ENCODE data around the gene BAZ1A.
"Not testable (repeated sequence)": the region's sequence is repeated elsewhere in the genome, so short reads cannot be mapped to it uniquely, and the experiment has no call there.

Gene BAZ1A

DNA sequence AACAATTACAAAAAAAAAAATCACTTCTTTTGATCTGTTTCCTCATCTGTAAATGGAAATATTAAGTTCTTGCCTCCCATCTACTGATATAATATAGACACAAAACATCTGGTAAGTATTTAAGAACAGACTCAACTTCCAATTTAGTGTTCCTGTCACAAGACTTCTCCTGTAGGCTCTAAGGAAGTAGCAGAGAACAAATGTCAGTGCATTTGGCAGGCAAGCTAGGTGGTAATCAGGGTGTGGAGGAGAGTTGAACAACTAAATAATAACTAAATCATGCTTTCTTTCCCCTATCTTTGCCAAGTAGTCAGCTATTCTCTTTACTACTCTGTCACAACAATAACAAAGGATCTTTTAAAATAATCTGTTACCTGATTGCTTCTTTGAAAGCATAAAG is 22.1 kb downstream of the BAZ1A start:
- no peak for ATAC-seq
- DNase-seq = no peak

DNA sequence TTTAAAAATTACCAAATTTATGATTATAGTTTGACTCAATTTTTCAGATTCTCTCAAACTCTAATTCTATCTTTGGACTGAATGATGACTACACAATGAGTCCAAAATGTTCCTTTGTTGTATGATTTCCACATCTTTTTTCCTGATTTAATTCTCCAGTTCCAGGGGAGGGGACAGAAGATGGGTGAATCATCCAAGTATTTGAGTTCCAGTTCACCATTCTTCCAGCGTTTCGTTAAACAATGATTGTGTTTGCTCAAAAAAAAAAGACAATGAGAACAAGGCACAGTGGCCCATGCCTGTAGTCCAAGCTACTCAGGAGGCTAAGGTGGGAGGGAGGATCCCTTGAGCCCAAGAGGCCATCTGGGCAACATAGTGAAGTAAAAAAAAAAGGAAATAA is 23.8 kb downstream of the BAZ1A start:
- DNase-seq (no peak), ATAC-seq (no peak)

DNA sequence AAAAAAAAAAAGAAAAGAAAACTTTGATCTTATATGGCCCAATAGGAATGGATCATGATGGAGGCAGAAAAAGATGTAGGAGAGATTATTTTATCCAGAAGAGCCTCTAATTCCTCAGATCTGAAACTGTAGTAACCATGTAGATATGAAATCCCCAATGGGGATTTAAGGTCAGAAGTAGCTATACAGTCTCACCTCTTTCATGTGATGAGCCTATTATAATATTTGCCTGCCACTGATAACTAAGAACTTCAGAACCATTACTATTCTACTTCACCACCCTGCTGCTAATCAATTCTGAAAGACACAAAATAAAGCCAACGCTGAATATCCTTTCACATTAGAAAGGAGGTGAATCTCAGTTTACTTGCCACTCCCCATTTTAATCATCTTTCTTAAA is 29.3 kb downstream of the BAZ1A start:
- ATAC-seq (no peak), DNase-seq (no peak)

DNA sequence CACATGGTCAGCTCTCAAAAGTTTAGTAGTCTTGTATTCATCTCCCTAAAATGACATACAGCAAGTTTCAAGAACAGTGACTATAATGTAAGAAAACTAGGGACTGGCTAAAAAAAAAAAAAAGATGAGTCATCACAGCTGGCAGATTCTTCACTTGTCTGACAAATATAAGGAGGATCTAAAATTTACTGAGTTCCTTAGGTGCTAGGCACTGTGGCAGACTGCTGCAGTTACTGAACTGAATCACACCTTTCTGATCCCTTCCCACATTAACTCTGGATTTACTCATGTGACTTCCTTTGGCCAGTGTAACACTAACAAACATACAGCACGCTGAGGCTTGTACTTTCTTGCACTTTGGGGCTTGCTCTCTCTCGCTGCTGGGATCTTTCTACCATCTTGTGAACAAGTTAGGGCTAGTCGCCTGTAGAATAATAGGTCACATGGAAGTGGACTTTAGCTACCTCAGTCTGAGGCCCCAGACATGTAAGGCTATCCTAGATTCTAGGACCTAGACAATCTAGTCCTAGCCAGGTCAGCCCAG is 32.1 kb downstream of the BAZ1A start:
- ATAC-seq = peak; percentile 91

DNA sequence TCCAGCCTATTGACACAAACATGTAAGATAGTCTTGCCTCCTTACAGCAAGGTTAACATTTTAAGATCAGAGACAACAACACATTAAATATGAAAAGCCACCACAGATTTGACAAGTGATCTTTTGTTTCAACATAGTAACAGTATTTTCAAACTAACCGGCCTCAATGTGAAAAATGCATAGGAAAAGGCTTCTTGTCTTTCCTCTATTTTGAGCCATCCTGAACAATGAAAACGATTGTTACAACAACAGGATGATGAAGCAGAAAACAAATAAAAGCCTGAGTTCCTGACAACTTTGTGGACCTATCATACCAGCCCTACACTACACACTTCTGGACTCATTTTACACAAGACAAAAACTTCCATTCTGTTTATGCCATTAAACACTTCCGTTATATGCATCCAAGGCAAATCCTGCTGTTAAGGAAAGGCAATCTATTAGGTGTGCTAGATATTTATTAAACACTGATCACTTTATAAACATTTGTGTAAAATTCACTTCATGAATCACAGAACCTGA is 37.3 kb downstream of the BAZ1A start:
- no peak for ATAC-seq
- DNase-seq = no peak

More for the DNA sequence above, 32.1 kb downstream of the BAZ1A start:
- DNase-seq = no peak

DNA sequence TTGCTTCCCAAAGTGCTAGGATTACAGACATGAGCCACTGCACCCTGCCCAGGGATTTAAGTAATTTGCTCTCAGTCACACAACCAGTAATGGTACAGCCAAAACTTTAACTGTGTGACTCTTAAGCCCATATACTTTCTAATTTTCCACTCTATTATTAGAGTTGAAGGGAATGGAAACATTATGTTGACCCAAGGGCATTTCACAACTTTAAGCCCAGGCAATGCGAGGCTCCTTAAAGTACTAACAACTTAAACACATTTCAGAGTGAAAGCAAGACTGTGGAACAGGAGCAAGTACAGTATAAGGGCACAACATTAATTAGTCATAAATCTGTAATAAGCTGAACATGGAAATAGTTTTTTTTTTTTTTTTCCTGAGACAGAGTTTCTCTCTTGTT is 39.8 kb downstream of the BAZ1A start:
- DNase-seq (no peak), ATAC-seq (no peak)

DNA sequence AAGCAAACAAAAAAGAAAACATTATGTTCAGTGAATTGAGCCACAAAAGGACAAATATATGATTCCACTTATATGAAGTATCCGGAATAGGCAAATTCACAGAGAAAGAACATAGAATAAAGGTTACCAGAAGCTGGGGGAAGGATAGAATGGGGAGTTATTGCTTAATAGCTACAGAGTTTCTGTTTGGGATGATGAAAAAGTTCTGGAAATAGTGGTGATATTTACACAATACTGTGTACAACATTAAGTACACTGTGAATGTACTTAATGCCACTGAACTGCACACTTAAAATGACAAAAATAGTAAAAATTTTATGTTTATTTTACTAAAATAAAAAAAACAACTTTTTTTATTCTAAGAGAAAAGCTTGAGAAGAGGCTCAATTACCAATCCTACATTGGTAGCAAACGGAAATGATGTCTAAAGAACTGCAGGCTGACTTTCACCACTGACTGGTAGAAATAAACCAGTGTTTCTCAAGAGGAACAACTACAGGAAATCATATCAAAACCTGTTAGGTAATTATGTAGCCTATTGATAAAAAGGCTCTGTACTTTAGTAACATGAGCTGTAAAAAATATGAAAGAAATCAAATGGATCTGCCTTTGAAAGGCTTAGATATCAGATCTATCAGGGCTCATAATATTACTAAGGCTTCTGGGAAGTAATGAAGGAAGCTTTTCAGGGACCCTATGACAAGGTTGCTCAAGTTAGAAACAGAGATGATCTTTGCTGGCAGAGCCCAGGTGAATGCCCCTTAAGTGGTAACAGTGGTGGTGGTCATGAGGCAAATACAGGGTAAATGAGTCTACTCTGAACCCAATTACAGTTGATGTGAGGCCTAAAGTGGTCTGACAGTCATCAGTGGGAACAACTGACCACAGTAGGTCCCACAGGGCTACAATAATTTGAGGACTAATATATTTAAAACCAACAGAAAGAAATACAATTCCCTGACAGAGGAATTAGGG is 41.3 kb downstream of the BAZ1A start:
- no peak for DNase-seq
- ATAC-seq = no peak

DNA sequence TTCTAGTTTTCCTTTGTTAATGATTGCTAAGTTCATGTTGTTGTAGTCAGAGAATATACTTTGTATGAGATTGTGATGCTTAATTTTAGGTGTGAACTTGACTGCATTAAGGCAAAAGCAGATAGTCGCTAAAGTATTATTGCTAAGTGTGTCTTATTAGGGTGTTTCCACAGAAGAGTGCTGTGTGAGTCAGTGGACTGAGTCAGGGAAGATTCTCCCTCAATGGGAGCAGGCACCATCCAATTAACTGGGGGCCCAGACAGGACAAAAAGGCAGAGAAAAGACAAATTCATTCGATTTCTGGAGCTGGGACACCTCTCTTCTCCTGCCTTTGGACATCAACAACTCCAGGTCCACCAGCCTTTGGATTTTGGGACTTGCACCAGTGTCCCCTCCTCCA is 48.5 kb downstream of the BAZ1A start:
- no peak for DNase-seq
- ATAC-seq = no peak

DNA sequence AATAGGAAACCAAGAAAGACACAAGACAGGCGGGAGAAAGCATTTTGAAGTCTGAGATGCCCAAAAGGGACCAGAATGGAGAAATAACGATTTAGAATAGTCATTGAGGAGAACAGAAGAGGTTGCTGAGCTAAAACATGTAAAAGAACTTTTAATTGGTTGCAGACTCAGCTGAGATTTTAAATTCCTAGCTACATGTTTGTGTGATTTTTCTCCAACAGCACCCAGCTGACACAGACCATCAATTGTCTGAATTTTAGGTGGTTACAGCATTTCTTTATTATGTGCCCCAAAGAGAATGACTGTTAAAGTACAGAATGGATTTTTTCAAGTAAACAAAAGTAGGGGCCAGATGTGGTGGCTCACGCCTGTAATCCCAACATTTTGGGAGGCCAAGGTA is 50.3 kb downstream of the BAZ1A start:
- ATAC-seq (no peak), DNase-seq (no peak)

DNA sequence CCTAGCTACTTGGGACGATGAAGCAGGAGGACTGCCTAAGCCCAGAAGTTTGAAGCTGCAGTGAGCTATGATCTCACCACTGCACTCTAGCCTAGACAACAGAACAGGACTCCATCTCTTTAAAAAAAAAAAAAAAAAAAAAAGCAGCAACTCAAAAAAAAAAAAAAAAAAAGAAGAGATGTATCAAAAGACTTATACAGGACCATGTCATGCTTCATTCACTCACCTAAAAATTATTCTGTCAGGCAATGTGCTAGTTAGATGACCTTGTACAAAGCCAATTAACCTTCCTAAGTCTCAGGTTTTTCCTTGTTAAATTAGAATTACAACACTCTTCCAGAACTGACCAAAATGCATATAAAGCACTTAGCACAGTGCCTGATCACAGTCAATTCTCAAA is 50.9 kb downstream of the BAZ1A start:
- no peak for DNase-seq
- no peak for ATAC-seq

DNA sequence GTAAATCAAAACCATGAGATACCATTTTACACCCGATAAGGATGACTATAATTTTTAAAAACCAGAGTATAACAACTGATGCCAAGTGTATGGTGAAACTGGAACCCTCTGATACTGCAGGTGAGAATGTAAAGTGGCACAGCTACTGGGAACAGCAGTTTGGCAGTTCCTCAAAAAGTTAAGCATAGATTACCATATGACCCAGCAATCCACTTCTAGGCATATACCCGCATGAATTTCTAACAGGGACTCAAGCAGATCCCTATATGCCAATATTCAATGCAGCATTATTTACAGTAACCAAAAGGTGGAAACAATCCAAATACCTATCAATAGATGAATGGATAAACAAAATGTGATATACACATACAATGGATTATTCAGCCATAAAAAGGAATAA is 57.4 kb downstream of the BAZ1A start:
- DNase-seq (no peak), ATAC-seq (no peak)

DNA sequence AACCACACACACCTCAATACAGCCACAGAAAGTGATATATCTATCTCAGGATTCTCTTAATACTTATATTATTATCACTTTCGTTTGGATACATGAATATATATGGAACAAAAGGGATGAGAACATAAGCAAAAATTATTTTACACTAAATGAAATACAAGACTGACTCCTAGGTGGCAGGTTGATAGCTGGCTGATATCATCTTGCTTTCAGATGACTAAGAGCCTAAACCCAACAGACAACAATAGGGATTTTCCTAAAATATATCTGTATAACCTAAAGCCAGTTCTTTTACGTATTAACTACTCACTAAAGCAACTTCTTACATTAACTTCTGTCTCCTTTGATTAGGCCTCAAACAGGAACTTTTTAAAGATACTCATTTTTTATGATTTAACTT is 65.1 kb downstream of the BAZ1A start:
- no peak for ATAC-seq
- DNase-seq = no peak

DNA sequence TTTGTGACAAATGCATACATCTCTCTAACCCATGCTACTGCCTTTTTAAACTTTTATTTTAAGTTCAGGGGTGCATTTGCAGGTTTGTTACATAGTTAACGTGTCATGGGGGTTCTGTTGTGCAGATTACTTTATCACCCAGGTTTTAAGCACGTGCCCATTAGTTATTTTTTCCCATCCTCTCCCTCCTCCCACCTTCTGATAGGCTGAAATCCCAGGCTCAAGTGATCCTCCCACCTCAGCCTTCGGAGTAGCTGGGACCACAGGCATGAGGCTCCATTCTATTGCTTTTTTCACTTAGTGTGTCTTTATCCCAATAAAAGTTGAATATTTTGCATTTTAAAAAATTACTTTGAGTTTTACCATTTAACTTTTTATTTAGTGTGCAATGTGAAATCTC is 68.9 kb downstream of the BAZ1A start:
- ATAC-seq = no peak
- DNase-seq = no peak

DNA sequence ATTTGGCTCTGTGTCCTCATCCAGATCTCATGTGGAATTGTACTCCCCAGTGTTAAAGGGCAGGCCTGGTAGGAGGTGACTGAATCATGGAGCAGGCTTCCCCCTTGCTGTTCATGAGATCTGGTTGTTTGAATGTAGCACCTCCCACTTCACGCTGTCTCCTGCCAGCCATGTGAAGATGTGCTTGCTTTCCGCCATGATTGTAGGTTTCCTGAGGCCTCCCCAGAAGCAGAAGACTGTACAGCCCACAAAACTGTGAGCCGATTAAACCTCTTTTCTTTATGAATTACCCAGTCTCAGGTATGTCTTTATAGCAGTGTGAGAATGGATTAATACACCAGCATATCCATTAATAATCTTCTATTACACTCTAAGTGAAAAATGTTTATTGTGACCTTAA is 70.2 kb downstream of the BAZ1A start:
- ATAC-seq = no peak
- DNase-seq = no peak

DNA sequence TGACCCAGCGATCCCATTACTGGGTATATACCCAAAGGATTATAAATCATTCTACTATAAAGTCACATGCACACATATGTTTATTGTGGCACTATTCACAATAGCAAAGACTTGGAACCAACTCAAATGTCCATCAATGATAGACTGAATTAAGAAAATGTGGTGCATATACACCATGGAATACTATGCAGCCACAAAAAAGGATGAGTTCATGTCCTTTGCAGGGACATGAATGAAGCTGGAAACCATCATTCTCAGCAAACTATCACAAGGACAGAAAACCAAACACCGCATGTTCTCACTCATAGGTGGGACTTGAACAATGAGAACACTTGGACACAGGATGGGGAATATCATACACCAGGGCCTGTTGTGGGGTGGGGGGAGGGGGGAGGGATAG is 76.3 kb downstream of the BAZ1A start:
- ATAC-seq, DNase-seq: not testable (repeated sequence)

DNA sequence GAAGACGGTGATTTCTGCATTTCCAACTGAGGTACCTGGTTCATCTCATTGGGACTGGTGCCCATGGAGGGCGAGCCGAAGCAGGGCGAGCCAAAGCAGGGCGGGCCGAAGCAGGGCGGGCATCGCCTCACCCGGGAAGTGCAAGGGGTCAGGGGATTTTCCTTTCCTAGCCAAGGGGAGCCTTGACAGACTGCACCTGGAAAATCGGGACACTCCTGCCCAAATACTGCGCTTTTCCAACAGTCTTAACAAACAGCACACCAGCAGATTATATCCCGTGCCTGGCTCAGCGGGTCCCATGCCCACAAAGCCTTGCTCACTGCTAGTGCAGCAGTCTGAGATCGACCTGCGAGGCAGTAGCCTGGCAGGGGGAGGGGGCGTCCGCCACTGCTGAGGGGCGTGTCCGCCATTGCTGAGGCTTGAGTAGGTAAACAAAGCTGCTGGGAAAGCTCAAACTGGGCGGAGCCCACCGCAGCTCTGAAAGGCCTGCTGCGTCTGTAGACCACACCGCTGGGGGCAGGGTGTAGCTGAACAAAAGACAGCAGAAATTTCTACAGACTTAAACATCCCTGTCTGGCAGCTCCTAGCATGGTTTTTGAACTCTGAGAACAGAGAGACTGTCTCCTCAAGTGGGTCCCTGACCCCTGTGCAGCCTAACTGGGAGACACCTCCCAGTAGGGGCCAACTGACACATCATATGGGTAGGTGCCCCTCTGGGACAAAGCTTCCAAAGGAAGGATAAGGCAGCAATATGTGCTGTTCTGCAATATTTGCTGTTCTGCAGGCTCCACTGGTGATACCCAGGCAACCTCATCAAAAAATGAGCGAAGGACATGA is 77.2 kb downstream of the BAZ1A start:
- DNase-seq (no peak), ATAC-seq (no peak)

DNA sequence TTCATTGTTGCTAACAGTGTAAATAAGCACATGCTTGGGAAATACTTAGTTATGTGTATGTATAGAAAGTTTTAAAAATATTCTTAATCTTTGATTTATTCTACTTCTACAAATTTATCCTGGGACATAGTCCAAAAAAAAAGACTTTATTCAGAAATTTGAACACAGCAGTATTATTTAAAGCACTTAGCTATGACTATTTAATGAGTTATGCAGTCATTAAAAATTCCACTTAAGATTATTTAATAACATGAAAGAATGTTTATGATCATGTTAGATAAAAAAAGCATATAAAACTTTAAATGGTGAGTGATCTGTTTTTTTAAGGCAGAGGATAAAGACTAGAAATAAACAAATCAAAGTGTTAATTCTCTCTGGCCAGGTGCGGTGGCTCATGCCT is 78.3 kb downstream of the BAZ1A start:
- DNase-seq = no peak
- no peak for ATAC-seq

DNA sequence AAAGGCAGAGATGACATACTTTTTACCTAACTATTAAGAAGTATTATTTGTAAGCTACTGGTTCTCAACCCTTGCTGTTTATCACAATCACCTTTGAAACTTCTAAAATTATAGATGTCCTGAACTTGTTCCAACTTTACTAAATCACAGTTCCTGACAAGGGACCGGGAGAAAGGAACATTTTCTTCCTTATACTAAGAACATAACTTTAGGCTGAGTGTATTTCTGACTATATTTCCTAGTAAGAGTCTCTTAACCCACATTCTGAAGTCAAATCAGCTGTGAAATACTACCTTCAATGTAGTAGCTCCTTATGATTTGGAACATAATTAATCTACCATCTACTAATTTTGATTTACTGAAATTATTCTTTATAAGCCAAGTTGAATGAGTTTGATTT is 80.2 kb downstream of the BAZ1A start:
- no peak for ATAC-seq

DNA sequence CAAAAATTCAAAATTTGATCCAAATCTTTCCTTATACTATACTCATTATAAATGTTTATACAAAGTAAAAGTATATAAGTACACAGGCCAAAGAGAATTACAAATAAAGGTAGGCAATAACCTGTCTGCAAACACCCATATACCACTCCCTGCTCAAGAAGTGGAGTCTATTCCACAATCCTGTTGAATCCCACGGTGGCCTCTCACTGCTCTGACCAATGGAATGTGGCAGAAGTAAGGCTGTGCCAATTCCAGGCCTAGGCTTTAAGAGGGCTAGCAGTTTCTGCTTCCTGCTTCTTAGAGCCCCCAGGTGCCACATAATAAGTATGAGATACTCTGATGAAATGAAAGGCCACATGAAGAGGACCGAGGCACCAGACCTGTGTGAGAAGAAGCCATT is 80.9 kb downstream of the BAZ1A start:
- DNase-seq (no peak), ATAC-seq (no peak)

More for the DNA sequence above, 80.2 kb downstream of the BAZ1A start:
- no peak for DNase-seq

DNA sequence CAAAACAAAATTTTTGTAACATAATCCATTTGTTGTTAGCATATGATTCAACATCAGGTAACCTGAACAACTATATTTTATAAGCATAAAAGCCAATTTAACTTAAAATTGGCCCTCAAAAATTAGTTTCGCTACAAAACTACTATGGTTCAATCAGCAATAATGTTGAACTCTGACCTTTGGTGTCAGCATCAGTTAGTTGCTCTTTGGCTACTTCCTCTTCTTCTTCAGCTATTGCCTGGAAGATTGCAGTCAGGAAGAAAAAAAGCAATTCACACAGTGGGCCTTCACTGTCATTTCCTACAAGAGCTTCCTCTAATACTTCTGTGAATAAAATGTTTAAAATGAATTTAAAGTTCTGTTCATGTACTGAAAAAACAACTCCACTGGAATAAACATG is 82.6 kb downstream of the BAZ1A start:
- ATAC-seq (no peak), DNase-seq (no peak)

DNA sequence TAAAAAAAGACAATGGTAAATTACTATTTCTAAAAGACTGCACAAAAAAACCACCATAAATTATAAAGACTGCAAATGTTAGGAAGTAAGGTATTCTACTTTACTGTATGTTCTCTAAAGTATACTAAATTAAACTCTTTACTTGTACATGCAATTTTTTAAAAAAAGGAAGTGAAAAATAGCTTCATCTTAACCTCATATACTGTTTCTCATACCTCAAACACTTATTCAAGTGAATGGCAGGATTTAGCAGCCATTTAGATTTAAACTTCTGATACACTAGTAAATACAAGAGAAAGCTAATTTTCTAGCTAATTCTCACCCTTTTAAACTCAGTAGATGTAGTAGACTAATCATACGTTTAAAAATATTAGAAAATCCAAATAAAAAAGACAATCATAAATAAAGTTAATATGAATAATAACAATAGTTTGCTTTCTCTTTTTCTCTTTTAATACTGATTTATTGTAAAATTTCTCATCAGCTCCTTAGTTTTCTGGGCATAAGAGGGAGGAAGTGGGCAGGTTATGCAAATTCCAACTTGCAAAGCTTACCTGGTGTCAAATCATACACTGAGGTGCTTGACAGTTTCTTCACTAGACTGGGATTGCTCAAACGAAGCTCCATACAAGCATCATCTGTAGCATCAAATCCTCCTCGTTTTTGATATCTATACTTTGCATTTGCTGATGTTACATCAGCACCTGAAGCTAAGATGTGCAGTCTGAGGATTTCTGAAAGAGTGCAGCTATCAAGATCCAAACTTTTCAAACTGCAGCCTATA is 89.7 kb downstream of the BAZ1A start:
- DNase-seq (no peak), ATAC-seq (no peak)

DNA sequence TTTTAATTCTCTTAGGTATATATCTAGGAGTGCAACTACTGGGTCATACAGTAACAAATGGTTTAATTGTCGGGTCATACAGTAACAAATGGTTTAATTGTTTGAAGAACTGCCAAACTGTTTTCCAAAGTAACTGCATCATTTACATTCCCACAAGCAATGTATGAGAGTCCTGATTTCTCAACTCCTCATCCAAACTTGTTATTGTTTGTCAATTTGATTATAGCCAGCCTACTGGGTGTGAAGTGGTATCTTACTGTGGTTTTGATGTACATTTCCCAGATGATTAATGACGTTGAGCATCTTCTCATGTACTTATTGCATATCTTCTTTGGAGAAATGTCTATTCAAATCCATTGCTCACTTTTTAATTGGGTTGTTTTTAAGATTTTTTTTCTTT is 93.1 kb downstream of the BAZ1A start:
- no peak for DNase-seq
- no peak for ATAC-seq
